NCI-H1436 (cell line): ENCODE data around the gene TMEM87B.

Source experiments
- DNase-seq: peaks from one replicate; lab custom pipeline; 2025; lab: John Stamatoyannopoulos, UW

The TMEM87B gene

DNA sequence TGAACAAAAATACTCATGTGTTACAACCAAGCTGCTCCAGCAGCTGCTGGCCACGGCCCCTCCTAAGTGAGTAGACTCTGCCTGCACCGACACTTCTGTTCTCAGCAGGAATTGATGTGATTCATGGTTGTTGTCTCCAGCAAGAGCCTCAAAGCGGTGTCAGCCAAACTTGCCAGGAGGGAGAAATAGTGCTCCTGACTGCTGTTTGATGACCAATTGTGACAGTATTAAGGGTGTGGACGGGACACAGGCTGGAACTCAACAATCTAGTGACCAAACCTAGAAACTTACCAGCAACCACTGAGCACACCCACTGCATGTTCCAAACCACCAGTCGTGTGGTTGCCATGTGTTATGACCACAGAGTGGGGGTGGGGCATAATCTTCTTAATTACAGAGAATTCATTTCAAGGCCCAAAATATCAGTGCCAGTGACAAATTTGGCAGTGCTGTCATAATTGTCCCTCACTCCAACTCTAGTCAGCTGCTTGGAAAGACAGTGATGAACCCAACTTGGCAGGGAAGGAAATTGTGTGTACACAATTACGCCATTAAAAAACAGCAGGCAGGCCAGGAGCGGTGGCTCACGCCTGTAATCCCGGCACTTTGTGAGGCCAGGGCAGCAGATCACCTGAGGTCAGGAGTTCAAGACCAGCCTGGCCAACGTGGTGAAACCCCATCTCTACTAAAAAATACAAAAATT is 113.5 kb downstream of the TMEM87B start:
- DNase-seq: no peak
